ENCODE results near the gene PTRH1. TPM values are rescaled to one million over a fixed set of nuclear protein-coding genes. Genes with fewer than 3 reads are reported as not detected.
A peak's percentile ranks its signal among the peaks of the same experiment; 100 is the strongest.

The PTRH1 gene
- polyA plus RNA-seq, 1 experiment: 5.2 TPM

DNA sequence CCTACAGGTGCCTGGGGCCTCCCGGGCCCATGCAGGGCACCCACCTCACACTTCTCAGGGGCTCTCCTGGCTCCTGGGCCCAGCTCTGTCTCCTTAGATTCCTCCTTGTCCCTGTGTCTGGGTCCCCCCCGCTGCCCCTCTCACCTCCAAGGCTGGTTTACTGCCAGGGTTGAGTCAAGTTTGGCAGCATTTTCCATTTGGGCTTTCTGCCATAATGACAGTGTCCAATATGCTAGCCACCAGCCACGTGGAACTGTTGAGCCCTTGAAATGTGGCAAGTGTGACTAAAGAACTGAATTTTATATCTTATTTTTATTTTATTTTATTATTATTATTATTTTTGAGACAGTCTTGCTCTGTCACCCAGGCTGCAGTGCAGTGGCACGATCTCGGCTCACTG is 2.3 kb upstream of the PTRH1 start:
- TF ChIP-seq, protein P1, sequence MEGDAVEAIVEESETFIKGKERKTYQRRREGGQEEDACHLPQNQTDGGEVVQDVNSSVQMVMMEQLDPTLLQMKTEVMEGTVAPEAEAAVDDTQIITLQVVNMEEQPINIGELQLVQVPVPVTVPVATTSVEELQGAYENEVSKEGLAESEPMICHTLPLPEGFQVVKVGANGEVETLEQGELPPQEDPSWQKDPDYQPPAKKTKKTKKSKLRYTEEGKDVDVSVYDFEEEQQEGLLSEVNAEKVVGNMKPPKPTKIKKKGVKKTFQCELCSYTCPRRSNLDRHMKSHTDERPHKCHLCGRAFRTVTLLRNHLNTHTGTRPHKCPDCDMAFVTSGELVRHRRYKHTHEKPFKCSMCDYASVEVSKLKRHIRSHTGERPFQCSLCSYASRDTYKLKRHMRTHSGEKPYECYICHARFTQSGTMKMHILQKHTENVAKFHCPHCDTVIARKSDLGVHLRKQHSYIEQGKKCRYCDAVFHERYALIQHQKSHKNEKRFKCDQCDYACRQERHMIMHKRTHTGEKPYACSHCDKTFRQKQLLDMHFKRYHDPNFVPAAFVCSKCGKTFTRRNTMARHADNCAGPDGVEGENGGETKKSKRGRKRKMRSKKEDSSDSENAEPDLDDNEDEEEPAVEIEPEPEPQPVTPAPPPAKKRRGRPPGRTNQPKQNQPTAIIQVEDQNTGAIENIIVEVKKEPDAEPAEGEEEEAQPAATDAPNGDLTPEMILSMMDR (IDR thresholded peaks at IDR 0.05; ENCODE audit: low read depth, low read length): no peak
- no peaks in the 10 kb centered on the region; the same call in 1 of the 2 replicates for H3K9me3 ChIP-seq (ENCODE audit: control insufficient read depth, insufficient read depth, low read length)
- H3K27ac ChIP-seq (ENCODE audit: low read depth, low read length): no peak overlapping the region
- ChIA-PET CTCF (interaction anchor here (0.6 kb wide), 1 partner anchor 17 kb away, joined by 4 read pairs; the partner anchor contains the start of gene TOR2A), POLR2A (no interaction called here)
- DNase-seq (ENCODE audit: low read depth, low spot score): no peak
- no peaks in the 10 kb centered on the region for H3K27me3 ChIP-seq (ENCODE audit: control insufficient read depth, insufficient read depth, low read length)
- H3K4me3 ChIP-seq (ENCODE audit: low read depth, low read length): no peak overlapping the region

DNA sequence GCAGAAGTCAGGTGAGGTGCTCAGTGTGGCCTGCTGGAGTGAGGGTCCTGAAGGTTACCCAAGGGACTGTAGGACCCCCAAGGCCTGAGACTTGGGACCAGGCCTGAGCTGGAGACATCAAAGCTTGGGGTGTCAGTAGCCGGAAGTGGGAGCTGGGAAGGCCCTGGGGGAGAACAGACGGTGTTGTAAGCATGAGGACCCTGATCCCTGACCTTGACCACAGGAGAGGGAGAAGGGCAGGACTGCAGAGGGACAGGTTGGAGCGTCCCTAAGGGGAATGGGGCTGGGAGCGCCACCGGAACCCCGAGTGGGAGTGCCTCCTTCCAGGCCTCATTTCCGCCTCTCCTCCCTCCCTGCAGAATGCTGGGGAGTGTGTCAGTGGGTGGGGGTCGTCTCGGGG is 949 bp upstream of the PTRH1 start:
- Histone ChIP-seq H3K27me3 (ENCODE audit: control insufficient read depth, insufficient read depth, low read length) (no peaks in the 10 kb centered on the region), H3K9me3 (ENCODE audit: control insufficient read depth, insufficient read depth, low read length) (no peaks in the 10 kb centered on the region; the same call in 1 of the 2 replicates), H3K27ac (ENCODE audit: low read depth, low read length) (no peak overlapping the region), H3K4me3 (ENCODE audit: low read depth, low read length) (no peak overlapping the region)
- ChIA-PET CTCF (interaction anchor here (2.0 kb wide), 1 partner anchor 18 kb away, joined by 21 read pairs; the partner anchor contains the start of gene TOR2A), POLR2A (interaction anchor here (0.7 to 1.2 kb wide), 3 partner anchors 11 to 104 kb away, joined by 3 to 5 read pairs (median 4); partner anchors contain the start of gene TOR2A)
- TF ChIP-seq, protein P1 (IDR thresholded peaks at IDR 0.05; ENCODE audit: low read depth, low read length): no peak
- DNase-seq (ENCODE audit: low read depth, low spot score): no peak

DNA sequence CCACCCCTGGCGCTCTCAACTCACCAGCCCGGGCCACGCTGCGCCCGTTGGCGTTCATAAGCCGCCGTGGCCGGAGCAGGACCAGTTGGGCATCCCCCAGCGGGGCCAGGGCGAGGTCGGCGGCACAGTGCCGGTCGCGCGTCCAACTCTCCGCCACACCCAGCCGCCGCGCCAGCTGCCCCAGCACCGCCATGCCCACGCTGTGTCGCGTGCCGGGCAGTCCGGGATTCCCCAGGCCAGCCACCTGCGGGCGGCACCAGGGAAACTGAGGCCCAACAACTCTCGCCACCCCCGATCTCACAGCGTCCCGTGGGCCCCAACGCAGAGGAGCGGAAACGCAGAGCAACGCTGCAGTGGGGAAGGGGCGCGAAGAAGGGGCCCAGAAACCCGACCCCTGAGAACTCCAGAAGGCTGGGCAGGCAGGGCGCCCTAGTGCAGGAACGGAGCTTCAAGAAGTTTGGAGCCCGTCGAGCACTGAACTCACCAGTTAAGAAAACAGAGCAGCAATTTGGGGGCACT is 453 bp downstream of the PTRH1 start:
- H3K27ac ChIP-seq (ENCODE audit: low read depth, low read length): peak overlapping the region; percentile 47
- ChIA-PET CTCF (interaction anchor here (1.4 to 2.0 kb wide), 2 partner anchors 19 to 155 kb away, joined by 4 to 21 read pairs; partner anchors contain the start of gene TOR2A), POLR2A (interaction anchor here (1.1 to 1.2 kb wide), 2 partner anchors 9 to 20 kb away, joined by 4 to 5 read pairs; partner anchors contain the start of gene TOR2A)
- no peaks in the 10 kb centered on the region; the same call in 1 of the 2 replicates for H3K9me3 ChIP-seq (ENCODE audit: control insufficient read depth, insufficient read depth, low read length)
- DNase-seq (ENCODE audit: low read depth, low spot score): no peak
- TF ChIP-seq, protein P1 (IDR thresholded peaks at IDR 0.05; ENCODE audit: low read depth, low read length): no peak
- peak overlapping the region; percentile 83 for H3K4me3 ChIP-seq (ENCODE audit: low read depth, low read length)
- no peaks in the 10 kb centered on the region for H3K27me3 ChIP-seq (ENCODE audit: control insufficient read depth, insufficient read depth, low read length)

DNA sequence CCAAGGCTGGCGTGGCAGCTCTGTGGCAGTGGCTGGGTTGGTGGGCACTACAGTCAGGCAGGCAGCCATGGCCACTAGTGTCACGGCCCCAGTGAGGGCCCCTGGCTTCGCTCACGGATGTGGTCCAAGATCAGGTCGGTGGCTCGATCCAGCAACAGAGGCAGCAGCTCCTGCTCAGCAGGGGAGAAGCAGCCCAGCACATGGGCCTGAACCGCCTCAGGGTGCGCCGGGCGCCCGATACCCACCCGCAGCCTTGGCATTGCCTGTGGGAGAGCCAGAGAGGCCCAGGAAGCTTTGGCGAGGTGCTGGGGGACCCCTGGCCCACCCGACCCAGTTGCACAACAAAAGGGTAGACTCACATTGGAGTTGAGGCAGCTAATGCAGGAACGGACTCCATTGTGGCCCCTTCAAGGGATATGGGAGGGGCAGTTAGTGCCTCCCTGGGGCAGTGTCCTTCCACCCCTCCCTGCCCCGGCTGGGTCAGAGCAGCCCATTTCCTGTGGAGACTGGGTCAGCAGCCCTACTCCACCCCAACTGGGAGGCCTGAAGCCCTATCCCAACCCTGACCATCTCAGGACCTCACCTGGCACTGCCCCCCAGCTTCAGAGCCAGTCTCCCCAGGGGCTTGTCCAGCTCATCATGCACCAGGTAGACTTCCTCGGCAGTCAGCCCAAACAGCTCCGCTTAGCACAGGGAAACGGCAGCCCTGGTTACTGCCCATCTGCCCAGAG is 1.3 kb downstream of the PTRH1 start:
- Histone ChIP-seq H3K4me3 (ENCODE audit: low read depth, low read length) (peak overlapping the region; percentile 83), H3K9me3 (ENCODE audit: control insufficient read depth, insufficient read depth, low read length) (no peaks in the 10 kb centered on the region; the same call in 1 of the 2 replicates), H3K27ac (ENCODE audit: low read depth, low read length) (no peak overlapping the region), H3K27me3 (ENCODE audit: control insufficient read depth, insufficient read depth, low read length) (no peaks in the 10 kb centered on the region)
- POLR2A ChIA-PET: no interaction called here
- no peak for DNase-seq (ENCODE audit: low read depth, low spot score)
- CTCF ChIA-PET: interaction anchor here (0.9 to 1.4 kb wide), 2 partner anchors 21 to 156 kb away, joined by 3 to 4 read pairs; partner anchors contain the start of gene TOR2A
- TF ChIP-seq, protein P1 (IDR thresholded peaks at IDR 0.05; ENCODE audit: low read depth, low read length): no peak

DNA sequence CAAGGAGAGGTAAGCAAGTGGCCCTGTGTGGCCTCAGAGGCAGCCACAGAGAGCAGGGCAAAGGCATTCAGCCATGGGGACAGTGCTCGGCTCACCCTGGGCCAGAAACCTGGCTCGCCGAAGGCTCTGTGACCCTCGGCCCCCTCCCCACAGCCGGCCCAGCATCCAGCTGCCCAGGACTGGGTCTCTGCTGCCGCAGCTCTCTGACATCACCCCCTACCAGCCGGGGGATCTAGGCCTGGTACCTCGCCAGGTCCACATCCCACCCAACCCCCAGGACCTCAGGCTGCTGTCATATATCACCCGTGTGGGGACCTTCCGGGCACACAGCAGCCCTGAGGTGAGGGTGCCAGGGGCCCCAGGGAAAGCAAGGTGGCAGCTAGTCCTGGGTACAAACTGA is 2.6 kb downstream of the PTRH1 start:
- H3K27me3 ChIP-seq (ENCODE audit: control insufficient read depth, insufficient read depth, low read length): no peaks in the 10 kb centered on the region
- no peak overlapping the region for H3K27ac ChIP-seq (ENCODE audit: low read depth, low read length)
- no peak overlapping the region for H3K4me3 ChIP-seq (ENCODE audit: low read depth, low read length)
- peaks cover 2% of the 10 kb centered on the region for H3K9me3 ChIP-seq (ENCODE audit: control insufficient read depth, insufficient read depth, low read length)
- TF ChIP-seq, protein P1 (IDR thresholded peaks at IDR 0.05; ENCODE audit: low read depth, low read length): no peak
- no peak for DNase-seq (ENCODE audit: low read depth, low spot score)
- ChIA-PET CTCF (no interaction called here), POLR2A (no interaction called here)

All from AG04450 (cell line).